Stimulated activated CD4-positive, alpha-beta T cell treated with anti-CD3 and anti-CD28 coated beads, Interleukin-4, amount 100 ng/mL, for 24 hours (primary cell): ENCODE results near the gene MT1X.

Experiments used
- DNase-seq: peaks from one replicate; pipeline ENCODE4 v3.0.0-alpha.2; 2020

Gene MT1X

DNA sequence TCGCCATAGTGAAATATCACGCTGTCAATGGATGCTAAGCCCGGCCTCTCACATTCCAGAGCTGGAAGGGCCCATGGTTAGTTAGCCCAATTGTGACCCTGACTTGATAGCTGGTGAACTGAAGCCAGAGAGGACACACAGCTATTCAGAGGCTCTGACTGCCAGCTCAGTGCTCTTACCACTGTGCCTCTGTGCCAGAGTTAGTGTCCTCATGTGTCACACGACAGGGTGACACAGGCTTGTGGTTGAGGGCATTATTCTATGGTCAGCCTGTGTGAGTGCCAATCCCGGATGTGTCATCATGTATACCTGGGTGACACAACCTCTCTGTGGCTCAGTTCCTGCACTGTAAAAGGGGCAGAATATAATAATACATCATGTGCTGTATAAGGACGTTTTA, 2.5 kb upstream of the MT1X start:
- no peak for DNase-seq

- DNase-seq: no peak
These were observed 580 bp downstream of the MT1X start for GRCh38 chr16:56682703-56683397.

GRCh38 chr16:56683424-56684172, 1.3 kb downstream of the MT1X start:
- DNase-seq: no peak

GRCh38 chr16:56684256-56684925, 2.1 kb downstream of the MT1X start:
- DNase-seq: no peak

GRCh38 chr16:56684926-56685590, 2.8 kb downstream of the MT1X start:
- DNase-seq: no peak

GRCh38 chr16:56686758-56687157, 4.5 kb downstream of the MT1X start:
- no peak for DNase-seq

- DNase-seq: no peak
These were observed 6.5 kb downstream of the MT1X start for GRCh38 chr16:56688762-56689161.

- no peak for DNase-seq
These were observed 6.9 kb downstream of the MT1X start for GRCh38 chr16:56689171-56689570.

DNA sequence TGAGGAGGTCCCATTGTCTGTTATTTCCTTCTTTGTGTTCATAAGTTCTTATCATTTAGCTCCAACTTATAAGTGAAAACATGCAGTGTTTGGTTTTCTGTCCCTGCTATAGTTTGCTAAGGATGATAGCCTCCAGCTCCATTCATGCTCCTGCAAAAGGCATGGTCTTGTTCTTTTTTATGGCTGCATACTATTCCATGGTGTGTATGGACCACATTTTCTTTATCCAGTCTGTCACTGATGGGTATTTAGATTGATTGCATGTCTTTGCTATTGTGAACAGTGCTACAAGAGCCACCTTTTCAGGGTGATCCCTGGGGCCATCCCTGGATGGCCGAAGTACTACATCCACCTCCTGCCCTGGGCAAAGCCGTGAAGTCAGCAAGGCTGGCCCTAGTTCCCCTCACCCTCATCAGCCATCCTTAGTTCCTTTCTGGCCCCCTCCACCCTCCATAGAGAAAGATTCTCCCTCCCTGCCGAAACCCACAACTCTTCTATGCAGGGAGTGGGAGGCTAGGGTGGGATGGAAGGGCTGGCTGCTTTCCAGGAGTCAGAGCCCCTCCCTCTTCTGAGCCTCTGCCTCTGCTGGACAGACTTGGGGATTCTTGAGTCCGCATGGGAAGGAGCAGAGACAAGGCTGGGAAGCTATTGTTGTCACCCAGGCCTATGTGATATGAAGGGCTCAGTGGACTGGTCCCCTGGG, 8.3 kb downstream of the MT1X start:
- no peak for DNase-seq

DNA sequence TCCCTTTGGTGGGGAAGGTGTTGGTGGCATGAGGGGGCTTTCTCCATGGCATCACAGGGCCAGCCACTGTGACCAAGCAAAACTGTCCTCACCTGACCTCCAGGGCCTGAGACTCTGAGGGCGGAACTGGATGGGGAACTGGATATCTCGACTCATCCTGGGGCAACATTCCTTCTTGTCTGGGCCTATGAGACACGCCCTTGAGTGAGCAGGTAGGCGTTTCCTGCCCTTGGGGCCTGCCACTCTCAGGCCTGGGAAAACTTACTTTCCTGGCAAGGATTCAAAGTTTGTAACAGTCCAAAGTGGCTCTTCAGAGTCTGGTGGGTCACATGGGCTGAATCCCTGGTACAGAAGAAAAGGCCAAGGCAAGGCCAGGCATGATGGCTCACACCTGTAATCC, 9.6 kb downstream of the MT1X start:
- no peak for DNase-seq

- no peak for DNase-seq
These were observed 13.0 kb downstream of the MT1X start for GRCh38 chr16:56695246-56695645.

GRCh38 chr16:56697456-56698155, 15.3 kb downstream of the MT1X start:
- DNase-seq: no peak

GRCh38 chr16:56700195-56700594, 17.9 kb downstream of the MT1X start:
- DNase-seq: no peak

- DNase-seq: no peak
These were observed 18.4 kb downstream of the MT1X start for GRCh38 chr16:56700631-56701030.

GRCh38 chr16:56701534-56701933, 19.3 kb downstream of the MT1X start:
- no peak for DNase-seq

DNA sequence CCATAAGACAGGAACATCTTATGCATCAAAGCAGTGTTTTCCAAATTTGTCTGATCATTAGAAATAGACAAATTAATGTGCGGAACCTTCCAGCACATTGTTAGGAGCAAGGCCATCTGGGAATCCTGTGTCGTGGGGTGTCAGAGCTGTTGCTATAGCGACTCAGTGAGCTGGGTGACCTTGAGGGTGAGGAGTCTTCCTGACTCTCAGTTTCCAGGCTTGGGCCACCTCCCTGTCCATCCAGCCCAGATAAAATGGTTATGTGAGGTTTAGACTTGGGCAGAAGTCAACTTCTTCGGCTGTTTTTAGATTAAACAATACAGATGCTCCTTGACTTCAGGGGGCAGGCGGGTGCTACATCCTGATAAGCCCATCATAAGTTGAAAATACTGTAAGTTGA, 20.6 kb downstream of the MT1X start:
- DNase-seq: no peak

DNA sequence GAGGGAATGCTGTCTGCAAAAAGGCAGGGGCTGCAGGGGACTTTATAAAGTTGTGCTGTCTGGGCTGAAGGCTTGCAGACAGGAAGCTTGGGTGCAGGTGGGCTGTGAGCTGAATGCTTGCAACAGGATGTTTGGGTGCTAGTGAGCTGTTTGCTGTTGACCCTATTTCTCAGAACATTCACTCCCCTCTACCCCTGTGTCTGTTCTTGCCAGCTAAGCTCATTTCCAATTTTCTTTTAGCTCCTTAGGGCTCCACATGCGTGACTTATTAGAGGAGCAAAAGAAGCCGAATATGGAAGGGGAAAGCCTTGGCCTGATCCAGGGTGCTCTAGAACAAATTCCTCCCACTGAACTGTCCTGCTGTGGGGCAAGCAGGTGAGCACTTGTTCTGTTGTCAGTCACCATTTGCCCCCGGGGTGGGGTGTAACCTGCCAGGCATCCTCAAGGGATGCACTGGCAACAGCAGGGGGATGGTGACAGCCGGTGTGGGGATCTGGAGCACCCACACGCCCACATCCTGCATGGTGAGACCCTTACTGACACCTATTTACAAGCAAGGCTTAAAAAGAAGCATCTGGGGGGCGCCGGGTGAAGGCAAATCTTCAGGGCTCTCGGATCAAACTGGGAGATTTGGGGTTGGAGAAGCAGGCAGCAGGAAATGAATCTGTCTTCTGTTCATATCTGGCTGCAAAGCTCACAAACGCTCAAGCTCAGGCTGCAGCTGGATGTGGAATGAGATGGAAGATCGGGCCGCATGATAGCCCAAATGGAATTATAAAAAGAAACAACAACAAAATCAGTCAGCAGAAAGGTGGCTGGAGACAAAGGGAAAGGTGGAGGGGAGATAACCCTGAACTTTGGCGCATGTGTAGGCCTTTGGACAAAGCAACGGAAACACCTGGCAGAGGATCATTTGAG, 26.5 kb downstream of the MT1X start:
- no peak for DNase-seq

DNA sequence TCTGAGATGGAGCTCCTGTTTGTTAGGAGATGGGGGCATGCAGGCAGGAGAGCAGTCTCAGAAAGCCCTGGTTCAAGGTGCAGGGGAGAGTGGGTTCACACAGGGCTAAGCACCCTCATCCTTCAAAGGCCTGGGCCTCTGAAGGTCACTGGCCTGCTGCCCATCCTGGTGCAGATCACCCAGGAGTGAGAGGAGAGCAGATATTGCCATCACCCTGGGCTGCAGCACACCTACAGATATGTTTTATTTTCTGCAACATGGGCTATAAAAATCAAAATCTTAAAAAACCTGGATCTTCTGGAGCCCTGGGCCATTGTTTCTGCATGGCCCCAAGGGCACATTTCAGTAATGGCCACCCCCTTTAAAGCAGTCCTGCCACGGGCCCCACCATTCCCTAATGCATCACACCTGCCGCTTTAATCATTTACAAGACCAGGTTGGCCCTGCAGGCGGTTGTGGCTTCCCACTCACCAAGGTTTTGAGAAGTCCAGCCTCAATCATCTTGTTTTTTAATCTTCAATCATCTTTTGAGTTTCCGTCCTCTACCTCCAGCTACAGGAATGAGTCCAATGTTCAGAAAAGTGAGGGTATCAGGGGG, 27.3 kb downstream of the MT1X start:
- DNase-seq: no peak

DNA sequence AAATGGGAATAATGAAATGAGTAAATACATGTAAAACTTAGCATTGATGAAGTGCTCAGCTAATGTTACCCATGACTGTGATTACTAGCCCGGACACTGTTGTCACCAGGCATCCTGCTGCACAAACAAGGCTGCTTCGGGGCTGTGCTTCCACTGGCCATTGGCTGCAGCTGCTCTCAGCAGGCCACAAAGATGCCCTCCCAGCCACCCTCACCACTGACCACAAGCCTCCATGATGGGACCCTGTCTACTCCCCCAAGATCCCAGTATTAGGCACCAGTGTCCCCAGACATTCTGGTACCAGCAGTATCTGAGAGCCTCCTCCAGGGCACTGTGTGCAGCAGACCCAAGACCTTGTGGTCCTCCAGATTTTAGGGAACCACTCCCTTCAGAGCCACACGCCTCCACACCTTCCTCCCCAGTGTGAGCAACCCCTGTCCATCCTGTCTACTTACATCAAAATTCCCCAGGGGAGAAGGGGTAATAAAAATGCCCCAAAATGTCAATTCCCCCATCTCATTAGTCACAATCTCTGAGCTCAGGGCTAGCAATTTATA, 28.0 kb downstream of the MT1X start:
- DNase-seq: no peak

DNA sequence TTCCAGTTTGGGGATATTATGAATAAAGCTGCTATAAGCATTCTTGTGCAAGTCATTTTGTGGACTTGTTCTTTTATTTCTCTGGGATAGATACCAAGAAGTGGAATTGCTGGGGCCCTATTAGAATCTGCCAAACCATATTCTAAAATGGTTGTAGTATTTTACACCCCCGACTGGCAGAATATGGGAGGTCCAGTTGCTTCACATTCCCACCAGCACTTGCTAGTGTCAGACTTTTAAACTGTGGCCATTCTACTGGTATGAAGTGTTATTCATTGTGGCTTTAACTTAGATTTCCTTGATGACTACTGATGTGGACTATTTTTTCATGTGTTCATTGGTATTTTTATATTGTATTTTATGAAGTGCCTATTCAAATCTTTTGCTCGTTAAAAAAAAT, 29.6 kb downstream of the MT1X start:
- DNase-seq: no peak
